Endodermal cell (in vitro differentiated cells): ENCODE results near the gene GHRH. TPM values are rescaled to one million over a fixed set of nuclear protein-coding genes. Genes with fewer than 3 reads are reported as not detected.

Experiments used
- DNase-seq: peaks from one replicate; pipeline ENCODE4 v3.0.0-alpha.2; 2017
- H3K27ac ChIP-seq: 2 replicates; pipeline ENCODE4 v1.5.1; 2013; ENCODE audit warnings: mild to moderate bottlenecking, low read depth, low read length, moderate library complexity
- H3K27me3 ChIP-seq: 2 replicates; pipeline ENCODE4 v1.6.1; 2013; ENCODE audit warnings: mild to moderate bottlenecking, low read length, moderate library complexity; ENCODE audit not compliant: insufficient read depth, control insufficient read depth, poor library complexity, severe bottlenecking
- H3K36me3 ChIP-seq: 2 replicates; pipeline ENCODE4 v1.7.0; 2013; ENCODE audit warnings: mild to moderate bottlenecking, low read length, moderate library complexity; ENCODE audit not compliant: control insufficient read depth, insufficient read depth
- H3K4me1 ChIP-seq: one replicate; pipeline ENCODE4 v1.7.0; 2013; ENCODE audit warnings: low read length; ENCODE audit not compliant: control insufficient read depth, insufficient read depth
- H3K4me3 ChIP-seq: 2 replicates; pipeline ENCODE4 v1.5.1; 2013; ENCODE audit warnings: mild to moderate bottlenecking, low read length, moderate library complexity
- H3K9ac ChIP-seq: 2 replicates; pipeline ENCODE4 v1.6.1; 2013; ENCODE audit warnings: mild to moderate bottlenecking, low read length, moderate library complexity; ENCODE audit not compliant: poor library complexity, severe bottlenecking; ENCODE audit errors: extremely low read depth
- H3K9me3 ChIP-seq: 2 replicates; pipeline ENCODE4 v1.6.1; 2013; ENCODE audit warnings: mild to moderate bottlenecking, low read length, moderate library complexity; ENCODE audit not compliant: control insufficient read depth
- H3K27ac Mint-ChIP-seq: 2 replicates; pipeline ENCODE4 v1.8.0; 2020; ENCODE audit warnings: mixed read lengths
- H3K27me3 Mint-ChIP-seq: 2 replicates; pipeline ENCODE4 v1.8.0; 2021; ENCODE audit warnings: mild to moderate bottlenecking, mixed read lengths; ENCODE audit not compliant: insufficient read depth
- H3K36me3 Mint-ChIP-seq: 2 replicates; pipeline ENCODE4 v1.8.0; 2020; ENCODE audit warnings: low read depth, mixed read lengths
- H3K4me1 Mint-ChIP-seq: 2 replicates; pipeline ENCODE4 v1.8.0; 2020; ENCODE audit warnings: mixed read lengths
- H3K4me3 Mint-ChIP-seq: 2 replicates; pipeline ENCODE4 v1.8.0; 2020; ENCODE audit warnings: mild to moderate bottlenecking, moderate library complexity, mixed read lengths
- H3K9me3 Mint-ChIP-seq: 2 replicates; pipeline ENCODE4 v1.8.0; 2020; ENCODE audit warnings: mild to moderate bottlenecking, mixed read lengths
- WGBS, 2 experiments: methylation state at CpG; one replicate each; pipeline versions ENCODE4 v1.1.5 to v1.1.7; 2013; ENCODE audit warnings: missing lambda C conversion rate in 2 of 2, mixed read lengths in 1 of 2; ENCODE audit not compliant: insufficient coverage in 1 of 2, insufficient read length in 1 of 2; 5-methylcytosine and 5-hydroxymethylcytosine counted together
- total RNA-seq, 2 donors: library from RNA; stranded (reverse); fragmentation: NEBNext Ultra II Directional in 1 of 2; extraction: Animal tissue kit (Norgen Biotek cat#: 25700) in 1 of 2; gene quantifications; 2 replicates in 1 of 2; 3 replicates in 1 of 2; pipeline ENCODE4 v1.2.1, GENCODE V29; 2021
- TF ChIP-seq, protein P1 (sequence below): fragments of 200-600 bp; sonication (generic); conservative IDR thresholded peaks from 2 replicates; pipeline ENCODE4 v1.5.0; 2021; ENCODE audit warnings: antibody characterized with exemption, mild to moderate bottlenecking

The GHRH gene
- total RNA-seq, 2 donors from 2014 or later = not detected

DNA sequence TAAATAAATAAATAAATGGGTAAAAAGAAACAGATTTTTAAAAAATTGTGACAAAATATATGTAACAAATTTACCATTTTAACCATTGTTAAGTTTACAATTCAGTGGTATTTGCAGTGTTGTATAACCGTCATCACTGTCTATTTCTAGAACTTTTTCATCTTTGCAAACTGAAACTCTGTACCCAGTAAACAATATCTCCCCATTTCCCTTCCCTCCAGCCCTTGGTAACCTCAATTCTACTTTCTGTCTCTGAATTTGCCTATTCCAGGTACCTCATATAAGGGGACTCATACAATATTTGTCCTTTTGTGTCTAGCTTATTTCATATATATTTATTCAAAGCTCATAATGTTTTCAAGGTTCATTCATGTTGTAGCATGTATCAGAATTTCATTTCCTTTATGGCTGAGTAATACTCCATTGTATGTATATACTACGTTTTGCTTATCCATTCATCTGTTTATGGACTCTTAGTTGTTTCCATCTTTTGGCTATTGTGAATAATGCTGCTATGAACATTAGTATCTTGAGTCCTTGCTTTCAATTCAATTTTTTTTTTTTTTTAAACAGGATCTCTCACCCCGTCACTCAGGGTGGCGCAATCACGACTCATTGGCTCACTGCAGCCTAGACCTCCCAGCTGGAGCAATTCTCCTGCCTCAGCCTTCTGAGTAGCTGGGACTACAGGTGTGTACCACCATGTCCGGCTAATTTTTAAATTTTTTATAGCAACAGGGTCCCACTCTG is 36.8 kb upstream of the GHRH start:
- peaks cover 14% of the 10 kb centered on the region for H3K4me1 ChIP-seq
- H3K27me3 Mint-ChIP-seq = no peaks in the 10 kb centered on the region
- no peak overlapping the region for H3K9ac ChIP-seq
- peaks cover 6% of the 10 kb centered on the region for H3K9me3 ChIP-seq
- no peak overlapping the region for H3K4me3 ChIP-seq
- no peaks in the 10 kb centered on the region for H3K27me3 ChIP-seq
- no peak for DNase-seq
- peaks cover 27% of the 10 kb centered on the region for H3K4me1 Mint-ChIP-seq
- WGBS, 2 experiments = 97 to 98% methylated on average over 4 to 6 of the region's 6 CpGs
- H3K4me3 Mint-ChIP-seq = no peak overlapping the region
- peaks cover 4% of the 10 kb centered on the region for H3K9me3 Mint-ChIP-seq
- no peak overlapping the region for H3K27ac ChIP-seq
- TF ChIP-seq, protein P1, sequence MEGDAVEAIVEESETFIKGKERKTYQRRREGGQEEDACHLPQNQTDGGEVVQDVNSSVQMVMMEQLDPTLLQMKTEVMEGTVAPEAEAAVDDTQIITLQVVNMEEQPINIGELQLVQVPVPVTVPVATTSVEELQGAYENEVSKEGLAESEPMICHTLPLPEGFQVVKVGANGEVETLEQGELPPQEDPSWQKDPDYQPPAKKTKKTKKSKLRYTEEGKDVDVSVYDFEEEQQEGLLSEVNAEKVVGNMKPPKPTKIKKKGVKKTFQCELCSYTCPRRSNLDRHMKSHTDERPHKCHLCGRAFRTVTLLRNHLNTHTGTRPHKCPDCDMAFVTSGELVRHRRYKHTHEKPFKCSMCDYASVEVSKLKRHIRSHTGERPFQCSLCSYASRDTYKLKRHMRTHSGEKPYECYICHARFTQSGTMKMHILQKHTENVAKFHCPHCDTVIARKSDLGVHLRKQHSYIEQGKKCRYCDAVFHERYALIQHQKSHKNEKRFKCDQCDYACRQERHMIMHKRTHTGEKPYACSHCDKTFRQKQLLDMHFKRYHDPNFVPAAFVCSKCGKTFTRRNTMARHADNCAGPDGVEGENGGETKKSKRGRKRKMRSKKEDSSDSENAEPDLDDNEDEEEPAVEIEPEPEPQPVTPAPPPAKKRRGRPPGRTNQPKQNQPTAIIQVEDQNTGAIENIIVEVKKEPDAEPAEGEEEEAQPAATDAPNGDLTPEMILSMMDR = no peak
- peaks cover 53% of the 10 kb centered on the region for H3K36me3 Mint-ChIP-seq
- no peak overlapping the region for H3K27ac Mint-ChIP-seq
- H3K36me3 ChIP-seq = peaks cover 50% of the 10 kb centered on the region

DNA sequence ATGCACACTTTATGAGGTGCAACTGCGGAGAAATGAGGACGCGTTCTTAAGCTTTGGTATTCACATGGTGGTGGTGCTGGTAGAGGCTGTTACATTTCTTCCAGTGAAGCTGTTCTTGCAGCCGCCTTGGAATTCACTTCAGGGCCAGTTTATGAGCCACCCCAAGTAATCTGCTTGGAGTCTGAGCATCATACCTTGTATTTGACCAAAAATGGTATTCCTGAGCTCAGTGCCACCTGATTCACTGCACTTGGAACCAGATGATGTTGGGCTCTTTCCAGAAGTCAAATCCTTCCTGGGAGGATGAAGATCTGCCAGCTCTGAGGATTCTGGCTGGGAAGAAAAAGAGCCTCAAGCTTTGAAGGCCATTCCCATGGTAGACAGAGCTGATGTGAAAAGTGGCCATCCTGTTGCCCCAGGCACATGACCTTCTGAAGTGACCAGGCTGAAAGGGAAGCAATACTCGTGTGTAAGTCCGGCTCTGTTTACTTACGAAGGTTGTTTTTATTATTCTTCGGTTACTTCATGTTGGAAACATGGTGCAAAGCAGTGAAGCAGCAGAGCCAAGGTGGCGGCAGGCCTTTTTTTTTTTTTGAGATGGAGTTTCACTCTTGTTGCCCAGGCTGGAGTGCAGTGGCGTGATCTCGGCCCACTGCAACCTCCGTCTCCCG is 35.6 kb upstream of the GHRH start:
- no peak overlapping the region for H3K9ac ChIP-seq
- peaks cover 17% of the 10 kb centered on the region for H3K9me3 ChIP-seq
- H3K36me3 ChIP-seq = peaks cover 53% of the 10 kb centered on the region
- TF ChIP-seq, protein P1 = no peak
- no peak overlapping the region for H3K4me3 ChIP-seq
- H3K4me3 Mint-ChIP-seq = no peak overlapping the region
- H3K27me3 ChIP-seq = no peaks in the 10 kb centered on the region
- H3K27ac ChIP-seq = no peak overlapping the region
- no peaks in the 10 kb centered on the region for H3K27me3 Mint-ChIP-seq
- 94 to 96% methylated on average over 10 to 13 of the region's 13 CpGs for WGBS, 2 experiments
- H3K27ac Mint-ChIP-seq = no peak overlapping the region
- H3K4me1 Mint-ChIP-seq = peaks cover 27% of the 10 kb centered on the region
- peaks cover 16% of the 10 kb centered on the region for H3K9me3 Mint-ChIP-seq
- DNase-seq = no peak
- peaks cover 14% of the 10 kb centered on the region for H3K4me1 ChIP-seq
- H3K36me3 Mint-ChIP-seq = peaks cover 57% of the 10 kb centered on the region

DNA sequence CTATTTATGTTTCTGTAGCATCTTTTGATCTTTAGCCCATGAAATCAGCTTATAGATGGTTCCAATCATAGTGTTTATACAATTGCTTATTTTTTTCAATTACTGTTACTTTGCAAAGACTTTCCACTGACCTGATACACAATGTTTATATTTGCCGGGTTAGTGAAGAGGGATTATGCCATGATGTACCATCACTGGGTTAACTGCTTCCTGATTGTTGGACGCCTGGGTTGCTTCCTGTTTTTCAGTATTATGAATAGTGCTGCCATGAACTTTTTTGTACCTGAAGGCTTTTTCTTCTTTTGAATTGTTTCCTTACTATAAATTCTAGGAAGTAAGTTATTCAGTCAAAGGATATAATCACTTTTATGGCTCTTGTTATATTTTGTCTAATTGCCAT is 34.8 kb upstream of the GHRH start:
- H3K4me1 Mint-ChIP-seq = peaks cover 28% of the 10 kb centered on the region
- peaks cover 25% of the 10 kb centered on the region for H3K9me3 ChIP-seq
- H3K9ac ChIP-seq = no peak overlapping the region
- H3K9me3 Mint-ChIP-seq = peaks cover 19% of the 10 kb centered on the region
- H3K36me3 Mint-ChIP-seq = peaks cover 57% of the 10 kb centered on the region
- no peaks in the 10 kb centered on the region for H3K27me3 Mint-ChIP-seq
- no peak overlapping the region for H3K4me3 Mint-ChIP-seq
- no peak overlapping the region for H3K27ac ChIP-seq
- DNase-seq = no peak
- H3K36me3 ChIP-seq = peaks cover 53% of the 10 kb centered on the region
- no peak overlapping the region for H3K4me3 ChIP-seq
- TF ChIP-seq, protein P1 = no peak
- WGBS, 2 experiments = 86 to 94% methylated on average over 1 to 2 of the region's 2 CpGs
- H3K27ac Mint-ChIP-seq = no peak overlapping the region
- no peaks in the 10 kb centered on the region for H3K27me3 ChIP-seq
- peaks cover 14% of the 10 kb centered on the region for H3K4me1 ChIP-seq
